Endothelial cell of umbilical vein (primary cell): ENCODE measurements around the gene AAR2. TPM values are rescaled to one million over a fixed set of nuclear protein-coding genes. Genes with fewer than 3 reads are reported as not detected.

Source experiments
- BruUV-seq: library from RNA; stranded (reverse); fragments of 400-500 nt; replicated peaks from 2 replicates; lab custom pipeline; 2021; lab: Mats Ljungman, UMichigan
- CTCF ChIA-PET: fragments of 300-600, 350-600 bp; sonication (Branson Sonifier 250); formaldehyde crosslinking; loops from one replicate; lab custom pipeline; 2021; ENCODE audit warnings: antibody characterized with exemption, inconsistent platforms; lab: Charles Lee
- POLR2A ChIA-PET: fragments of 300-600, 350-600 bp; sonication (Branson Sonifier 250); formaldehyde crosslinking; loops from one replicate; lab custom pipeline; 2021; ENCODE audit warnings: antibody characterized with exemption, inconsistent platforms; lab: Charles Lee
- DNase-seq: peaks from one replicate; pipeline ENCODE4 v3.0.0-alpha.2; 2011; ENCODE audit warnings: low read depth, low spot score
- FAIRE-seq: peaks from 2 replicates; lab custom pipeline; 2011; peaks lifted over from hg19 to GRCh38; lab: Jason Lieb, UNC
- H2AFZ ChIP-seq: 2 replicates; pipeline ENCODE4 v1.6.0; 2012; ENCODE audit warnings: low read depth, low read length, control low read depth, inconsistent platforms
- H3K27ac ChIP-seq: 2 replicates; pipeline ENCODE4 v1.5.1; 2011; ENCODE audit warnings: low read depth, mild to moderate bottlenecking, control low read depth, low read length, moderate library complexity; ENCODE audit not compliant: insufficient read depth
- H3K27me3 ChIP-seq, 2 experiments: 2 replicates each; pipeline versions ENCODE4 v1.6.0 to v1.6.1; 2011; ENCODE audit warnings: low read length in 2 of 2, mixed read lengths in 1 of 2; ENCODE audit not compliant: control insufficient read depth in 2 of 2, insufficient read depth in 2 of 2
- H3K36me3 ChIP-seq, 2 experiments: 2 replicates in 1 of 2; 3 replicates in 1 of 2; pipeline ENCODE4 v1.5.1; 2011; ENCODE audit warnings: low read length in 2 of 2, mild to moderate bottlenecking in 1 of 2, moderate library complexity in 1 of 2; ENCODE audit not compliant: control insufficient read depth in 2 of 2, insufficient read depth in 2 of 2; ENCODE audit errors: extremely low read depth in 1 of 2
- H3K4me1 ChIP-seq: 3 replicates; pipeline ENCODE4 v1.5.1; 2011; ENCODE audit warnings: mild to moderate bottlenecking, low read length; ENCODE audit not compliant: control insufficient read depth, insufficient read depth; ENCODE audit errors: extremely low read depth
- H3K4me2 ChIP-seq: 2 replicates; pipeline ENCODE4 v1.6.1; 2011; ENCODE audit warnings: low read length, control low read depth, mixed read lengths; ENCODE audit not compliant: insufficient read depth
- H3K4me3 ChIP-seq, 3 experiments: fragments of 200-600 bp in 1 of 3; sonication (generic), shearing (Covaris generic) in 1 of 3; replicated peaks in 1 of 3; 2 replicates each; pipeline ENCODE4 v1.5.1; 2011 to 2016; ENCODE audit warnings: control low read depth in 3 of 3, low read length in 3 of 3, mild to moderate bottlenecking in 2 of 3, inconsistent platforms in 1 of 3, low read depth in 1 of 3, moderate library complexity in 1 of 3; ENCODE audit not compliant: insufficient read depth in 1 of 3
- H3K79me2 ChIP-seq: 2 replicates; pipeline ENCODE4 v1.6.0; 2012; ENCODE audit warnings: low read length, inconsistent platforms; ENCODE audit not compliant: control insufficient read depth, insufficient read depth
- H3K9ac ChIP-seq: replicated peaks from 2 replicates; pipeline ENCODE3; 2011; ENCODE audit warnings: low read length, control low read depth; ENCODE audit not compliant: insufficient read depth; ENCODE audit errors: extremely low read depth
- H3K9me1 ChIP-seq: replicated peaks from 3 replicates; pipeline ENCODE4 v1.6.0; 2011; ENCODE audit warnings: mild to moderate bottlenecking, low read length; ENCODE audit not compliant: control insufficient read depth, insufficient read depth; ENCODE audit errors: extremely low read depth
- H3K9me3 ChIP-seq: replicated peaks from 2 replicates; pipeline ENCODE4 v1.5.1; 2012; ENCODE audit warnings: low read length, inconsistent platforms; ENCODE audit not compliant: control insufficient read depth, insufficient read depth
- H4K20me1 ChIP-seq: replicated peaks from 2 replicates; pipeline ENCODE3; 2011; ENCODE audit warnings: mild to moderate bottlenecking, low read length; ENCODE audit not compliant: control insufficient read depth, insufficient read depth; ENCODE audit errors: extremely low read depth
- EZH2 ChIP-seq: IDR thresholded peaks from 2 replicates; pipeline ENCODE4 v1.6.1; 2012; ENCODE audit warnings: borderline replicate concordance, low read depth, mild to moderate bottlenecking, moderate library complexity, low read length, inconsistent platforms; ENCODE audit not compliant: severe bottlenecking
- FOS ChIP-seq: IDR thresholded peaks from 2 replicates; pipeline ENCODE4 v1.6.1; 2011; ENCODE audit warnings: mild to moderate bottlenecking, low read length, moderate library complexity, borderline replicate concordance; ENCODE audit not compliant: insufficient read depth
- JUN ChIP-seq: IDR thresholded peaks from 2 replicates; pipeline ENCODE4 v1.6.1; 2011; ENCODE audit warnings: borderline replicate concordance, low read depth; ENCODE audit not compliant: insufficient read length, insufficient read depth
- POLR2A ChIP-seq: IDR thresholded peaks from 2 replicates; pipeline ENCODE4 v1.6.1; 2012; ENCODE audit warnings: low read depth, mild to moderate bottlenecking, control low read depth, low read length
- POLR2AphosphoS5 ChIP-seq: IDR thresholded peaks from 2 replicates; pipeline ENCODE4 v1.6.1; 2012; ENCODE audit warnings: low read depth, mild to moderate bottlenecking, control low read depth, low read length, moderate library complexity; ENCODE audit not compliant: insufficient read depth
- dilution Hi-C: fragments of 300-500 bp; cut with MboI; formaldehyde crosslinking; loops from one replicate; pipeline ENCODE4 v1.15.0; 2019; ENCODE audit warnings: low sequenced_read_pairs; ENCODE audit not compliant: extremely low pct_ligation_motif_present
- intact Hi-C: fragments of 100-400 bp; cut with micrococcal nuclease; formaldehyde crosslinking; loops from one replicate; pipeline ENCODE4 v1.10.0; 2022
- polyA plus RNA-seq, 4 experiments: library from polyadenylated mRNA; depleted of rRNA in 3 of 4; stranded (reverse) in 3 of 4; unstranded in 1 of 4; fragments of >200 nt; gene quantifications; 2 replicates each; pipeline versions ENCODE4 v1.2.1 to v1.2.3, GENCODE V29; 2011 to 2012; ENCODE audit warnings: missing spikeins in 1 of 4
- total RNA-seq: library from RNA; stranded (reverse); gene quantifications from 2 replicates; pipeline ENCODE4 v1.2.3, GENCODE V29; 2021
- TF ChIP-seq, protein P1 (sequence below), 2 donors: IDR thresholded peaks; 1 replicate in 1 of 2; 2 replicates in 1 of 2; pipeline ENCODE4 v1.5.1; 2011; ENCODE audit warnings: low read length in 2 of 2, mild to moderate bottlenecking in 2 of 2, moderate library complexity in 2 of 2, control low read depth in 1 of 2, inconsistent platforms in 1 of 2, low read depth in 1 of 2; ENCODE audit not compliant: insufficient read depth in 1 of 2; ENCODE audit errors: extremely low read depth in 1 of 2

The AAR2 gene
- total and polyA plus RNA-seq, 2 donors (not counting 3 experiments of a cell fraction or from before 2014, with no cell fraction given), result 21.9 to 29.4 TPM

DNA sequence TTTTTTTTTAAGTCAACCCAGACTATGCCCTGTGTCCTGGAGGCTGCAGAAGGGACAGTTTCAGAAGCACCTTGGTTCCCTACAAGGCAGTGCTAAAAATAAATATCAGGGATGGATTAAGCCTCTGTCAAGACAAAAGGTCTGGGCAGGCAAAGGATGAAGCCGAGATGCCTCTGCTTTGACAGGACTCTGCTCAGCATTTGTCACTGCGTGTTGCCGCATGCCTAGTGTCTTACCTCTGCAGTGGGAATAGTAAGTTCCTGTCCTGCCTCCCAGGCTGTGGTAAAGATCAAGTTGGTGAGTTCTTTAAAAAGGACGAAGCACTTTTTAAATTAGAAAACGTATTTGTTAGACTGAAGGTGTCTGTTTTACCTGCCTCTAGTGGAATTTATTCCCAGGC is 15.1 kb downstream of the AAR2 start:
- ChIA-PET POLR2A (no interaction called here), CTCF (interaction anchor here (0.5 to 2.0 kb wide), 2 partner anchors 188 to 1842 kb away, joined by 4 read pairs; no protein-coding TSS in a partner anchor)
- no peak for TF ChIP-seq POLR2A
- TF ChIP-seq FOS, result no peak
- no peak for TF ChIP-seq JUN
- TF ChIP-seq, protein P1, sequence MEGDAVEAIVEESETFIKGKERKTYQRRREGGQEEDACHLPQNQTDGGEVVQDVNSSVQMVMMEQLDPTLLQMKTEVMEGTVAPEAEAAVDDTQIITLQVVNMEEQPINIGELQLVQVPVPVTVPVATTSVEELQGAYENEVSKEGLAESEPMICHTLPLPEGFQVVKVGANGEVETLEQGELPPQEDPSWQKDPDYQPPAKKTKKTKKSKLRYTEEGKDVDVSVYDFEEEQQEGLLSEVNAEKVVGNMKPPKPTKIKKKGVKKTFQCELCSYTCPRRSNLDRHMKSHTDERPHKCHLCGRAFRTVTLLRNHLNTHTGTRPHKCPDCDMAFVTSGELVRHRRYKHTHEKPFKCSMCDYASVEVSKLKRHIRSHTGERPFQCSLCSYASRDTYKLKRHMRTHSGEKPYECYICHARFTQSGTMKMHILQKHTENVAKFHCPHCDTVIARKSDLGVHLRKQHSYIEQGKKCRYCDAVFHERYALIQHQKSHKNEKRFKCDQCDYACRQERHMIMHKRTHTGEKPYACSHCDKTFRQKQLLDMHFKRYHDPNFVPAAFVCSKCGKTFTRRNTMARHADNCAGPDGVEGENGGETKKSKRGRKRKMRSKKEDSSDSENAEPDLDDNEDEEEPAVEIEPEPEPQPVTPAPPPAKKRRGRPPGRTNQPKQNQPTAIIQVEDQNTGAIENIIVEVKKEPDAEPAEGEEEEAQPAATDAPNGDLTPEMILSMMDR (IDR thresholded peaks at IDR 0.05; ENCODE audit: extremely low read depth in 1 of 2, insufficient read depth in 1 of 2, low read depth in 1 of 2, low read length in 2 of 2), result no peak
- no peak for TF ChIP-seq EZH2
- no peak for TF ChIP-seq POLR2AphosphoS5
- intact Hi-C loops (no loop called here), dilution Hi-C loops (no loop called here)
- H3K27ac ChIP-seq, result no peak overlapping the region
- no TSS peak for BruUV-seq
- no peaks in the 10 kb centered on the region for H4K20me1 ChIP-seq
- H3K9me1 ChIP-seq, result no peaks in the 10 kb centered on the region
- no peak overlapping the region for H3K4me2 ChIP-seq
- H3K27me3 ChIP-seq, result no peaks in the 10 kb centered on the region
- H3K4me1 ChIP-seq, result no peaks in the 10 kb centered on the region
- FAIRE-seq, result no peak
- H2AFZ ChIP-seq, result no peak overlapping the region
- H3K4me3 ChIP-seq, result no peak overlapping the region
- no peak for DNase-seq
- H3K79me2 ChIP-seq, result peaks cover 7% of the 10 kb centered on the region
- H3K9me3 ChIP-seq, result no peaks in the 10 kb centered on the region
- peaks cover 12 to 19% of the 10 kb centered on the region in 2 experiments for H3K36me3 ChIP-seq
- H3K9ac ChIP-seq, result no peak overlapping the region

DNA sequence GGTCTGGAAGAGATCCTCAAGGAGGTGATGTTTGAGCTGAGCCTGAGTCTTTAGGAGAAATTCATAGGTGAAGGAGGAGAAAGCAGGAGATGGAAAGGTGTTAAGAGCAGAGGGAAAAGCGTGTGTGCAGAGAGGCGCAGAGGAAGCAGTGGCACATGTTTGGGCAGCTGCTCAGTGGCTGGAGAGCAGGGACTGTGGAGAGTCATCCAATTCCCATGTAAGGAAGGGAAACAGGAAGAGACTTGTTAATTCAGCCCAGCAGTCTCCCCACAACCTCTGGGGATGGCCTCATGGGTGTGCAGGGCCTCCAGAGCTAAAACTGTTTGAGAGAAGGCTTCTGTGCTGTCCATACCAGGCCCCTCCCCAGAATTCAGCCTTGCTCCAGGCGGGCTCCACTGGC is 16.2 kb downstream of the AAR2 start:
- Histone ChIP-seq H3K9me1 (no peaks in the 10 kb centered on the region), H2AFZ (no peak overlapping the region), H3K4me2 (no peak overlapping the region), H3K9ac (no peak overlapping the region), H3K4me1 (no peaks in the 10 kb centered on the region), H4K20me1 (no peaks in the 10 kb centered on the region), H3K9me3 (no peaks in the 10 kb centered on the region), H3K79me2 (peaks cover 6% of the 10 kb centered on the region), H3K4me3 (no peak overlapping the region), H3K27ac (no peak overlapping the region), H3K27me3 (no peaks in the 10 kb centered on the region), H3K36me3 (peaks cover 3 to 14% of the 10 kb centered on the region in 2 experiments)
- FAIRE-seq (no peak), DNase-seq (no peak)
- POLR2A ChIA-PET, result no interaction called here
- BruUV-seq, result no TSS peak
- dilution Hi-C loops, result no loop called here
- TF ChIP-seq FOS (no peak), JUN (no peak)
- intact Hi-C loops, result no loop called here
- CTCF ChIA-PET, result interaction anchor here (0.7 to 1.1 kb wide), 2 partner anchors 19 to 50 kb away, joined by 3 read pairs; no protein-coding TSS in a partner anchor
